ENCODE results near the gene BCAT1.

Gene BCAT1

DNA sequence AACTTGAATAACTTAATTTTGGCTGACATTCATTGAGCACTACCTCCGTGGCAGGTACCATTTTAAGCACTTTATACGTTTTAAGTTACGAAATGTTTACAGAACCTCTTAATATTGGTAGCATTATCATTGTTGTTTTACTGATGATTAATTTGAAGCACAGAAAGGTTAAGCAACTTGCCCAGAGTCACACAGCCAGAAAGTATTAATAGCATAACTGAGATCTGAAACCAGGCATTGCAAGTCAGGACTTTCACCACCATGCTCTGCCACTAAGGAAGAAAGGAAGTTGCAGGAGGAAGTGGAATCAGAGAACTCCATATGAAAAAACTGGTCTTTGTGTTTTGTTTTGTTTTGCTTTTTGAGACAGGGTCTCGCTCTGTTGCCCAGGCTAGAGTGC is 28.2 kb upstream of the BCAT1 start:
- Histone ChIP-seq H3K27ac (ENCODE audit: poor library complexity, severe bottlenecking) (no peak overlapping the region), H3K9me3 (ENCODE audit: severe bottlenecking) (no peaks in the 10 kb centered on the region), H3K27me3 (ENCODE audit: insufficient read depth, poor library complexity, severe bottlenecking) (no peaks in the 10 kb centered on the region), H3K36me3 (ENCODE audit: low read depth) (no peaks in the 10 kb centered on the region), H3K4me1 (ENCODE audit: insufficient read depth, poor library complexity, severe bottlenecking) (no peaks in the 10 kb centered on the region), H3K4me3 (ENCODE audit: severe bottlenecking) (no peak overlapping the region)
- TF ChIP-seq, protein P1, sequence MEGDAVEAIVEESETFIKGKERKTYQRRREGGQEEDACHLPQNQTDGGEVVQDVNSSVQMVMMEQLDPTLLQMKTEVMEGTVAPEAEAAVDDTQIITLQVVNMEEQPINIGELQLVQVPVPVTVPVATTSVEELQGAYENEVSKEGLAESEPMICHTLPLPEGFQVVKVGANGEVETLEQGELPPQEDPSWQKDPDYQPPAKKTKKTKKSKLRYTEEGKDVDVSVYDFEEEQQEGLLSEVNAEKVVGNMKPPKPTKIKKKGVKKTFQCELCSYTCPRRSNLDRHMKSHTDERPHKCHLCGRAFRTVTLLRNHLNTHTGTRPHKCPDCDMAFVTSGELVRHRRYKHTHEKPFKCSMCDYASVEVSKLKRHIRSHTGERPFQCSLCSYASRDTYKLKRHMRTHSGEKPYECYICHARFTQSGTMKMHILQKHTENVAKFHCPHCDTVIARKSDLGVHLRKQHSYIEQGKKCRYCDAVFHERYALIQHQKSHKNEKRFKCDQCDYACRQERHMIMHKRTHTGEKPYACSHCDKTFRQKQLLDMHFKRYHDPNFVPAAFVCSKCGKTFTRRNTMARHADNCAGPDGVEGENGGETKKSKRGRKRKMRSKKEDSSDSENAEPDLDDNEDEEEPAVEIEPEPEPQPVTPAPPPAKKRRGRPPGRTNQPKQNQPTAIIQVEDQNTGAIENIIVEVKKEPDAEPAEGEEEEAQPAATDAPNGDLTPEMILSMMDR (IDR thresholded peaks at IDR 0.05; ENCODE audit: poor library complexity, severe bottlenecking), result no peak
- DNase-seq (ENCODE audit: low spot score) (no peak), ATAC-seq (ENCODE audit: low read depth) (no peak)

DNA sequence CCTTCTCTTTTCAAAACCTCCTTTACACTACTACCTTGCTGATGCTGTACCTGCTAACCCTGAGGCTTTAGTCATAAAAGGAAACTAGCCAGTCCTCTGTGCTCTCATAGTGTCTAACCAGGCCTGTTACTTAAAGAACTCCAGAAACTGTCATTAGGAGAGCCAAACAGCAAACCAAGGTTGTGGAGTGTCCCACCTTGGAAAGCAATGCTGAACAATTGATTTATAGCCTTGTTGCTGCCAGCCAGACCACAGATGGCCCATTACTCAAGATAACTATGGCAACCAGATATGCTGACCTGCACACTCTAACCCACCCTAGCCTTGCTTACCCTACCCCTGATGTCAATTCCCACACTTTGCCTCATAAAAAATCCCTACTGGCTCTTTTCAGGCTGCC is 26.5 kb upstream of the BCAT1 start:
- no peak overlapping the region for H3K27ac ChIP-seq (ENCODE audit: poor library complexity, severe bottlenecking)
- no peaks in the 10 kb centered on the region for H3K27me3 ChIP-seq (ENCODE audit: insufficient read depth, poor library complexity, severe bottlenecking)
- no peaks in the 10 kb centered on the region for H3K9me3 ChIP-seq (ENCODE audit: severe bottlenecking)
- DNase-seq (ENCODE audit: low spot score), result no peak
- TF ChIP-seq, protein P1 (IDR thresholded peaks at IDR 0.05; ENCODE audit: poor library complexity, severe bottlenecking), result no peak
- no peaks in the 10 kb centered on the region for H3K4me1 ChIP-seq (ENCODE audit: insufficient read depth, poor library complexity, severe bottlenecking)
- no peak for ATAC-seq (ENCODE audit: low read depth)
- no peaks in the 10 kb centered on the region for H3K36me3 ChIP-seq (ENCODE audit: low read depth)
- H3K4me3 ChIP-seq (ENCODE audit: severe bottlenecking), result no peak overlapping the region

DNA sequence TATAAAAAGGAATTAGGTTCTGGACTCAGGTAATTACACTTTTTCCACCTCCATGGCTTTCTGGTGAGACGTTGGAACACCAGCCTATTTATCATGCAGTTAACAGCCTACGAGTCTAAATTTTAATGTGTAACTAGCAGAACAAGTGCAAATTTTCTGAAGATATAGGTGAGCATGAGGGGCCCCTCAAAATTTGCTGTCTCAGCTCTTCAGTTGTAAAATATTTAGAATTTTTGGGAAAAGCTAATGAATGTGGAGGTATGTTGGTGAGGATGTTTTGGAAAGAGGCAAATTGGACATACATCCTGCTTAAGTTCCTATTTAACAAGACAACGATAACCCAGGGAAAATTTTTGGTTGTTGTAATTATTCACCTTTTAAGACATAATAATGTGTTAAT is 25.3 kb upstream of the BCAT1 start:
- no peaks in the 10 kb centered on the region for H3K4me1 ChIP-seq (ENCODE audit: insufficient read depth, poor library complexity, severe bottlenecking)
- no peak for ATAC-seq (ENCODE audit: low read depth)
- TF ChIP-seq, protein P1 (IDR thresholded peaks at IDR 0.05; ENCODE audit: poor library complexity, severe bottlenecking), result no peak

DNA sequence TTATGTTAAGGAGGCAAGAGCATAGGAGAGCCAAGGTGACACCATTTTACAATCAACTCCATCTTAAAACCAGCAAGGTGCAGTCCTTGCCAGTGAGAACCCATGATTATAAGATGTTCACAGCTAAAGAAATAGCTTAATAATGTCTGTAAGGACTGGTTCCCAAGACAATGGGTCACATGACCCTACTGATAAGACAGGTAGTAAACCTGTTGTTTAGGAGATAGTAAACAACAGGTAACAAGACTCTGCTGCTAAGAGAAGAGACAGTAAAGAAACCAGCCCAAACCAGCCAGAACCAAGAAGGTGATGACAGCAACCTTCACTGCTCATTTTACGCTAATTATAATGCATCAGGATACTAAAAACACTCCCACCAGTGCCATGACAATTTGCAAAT is 23.2 kb upstream of the BCAT1 start:
- H3K36me3 ChIP-seq (ENCODE audit: low read depth), result no peaks in the 10 kb centered on the region
- H3K9me3 ChIP-seq (ENCODE audit: severe bottlenecking), result no peaks in the 10 kb centered on the region
- TF ChIP-seq, protein P1 (IDR thresholded peaks at IDR 0.05; ENCODE audit: poor library complexity, severe bottlenecking), result no peak
- H3K4me3 ChIP-seq (ENCODE audit: severe bottlenecking), result no peak overlapping the region
- no peak for ATAC-seq (ENCODE audit: low read depth)
- no peak overlapping the region for H3K27ac ChIP-seq (ENCODE audit: poor library complexity, severe bottlenecking)
- no peaks in the 10 kb centered on the region for H3K27me3 ChIP-seq (ENCODE audit: insufficient read depth, poor library complexity, severe bottlenecking)
- H3K4me1 ChIP-seq (ENCODE audit: insufficient read depth, poor library complexity, severe bottlenecking), result no peaks in the 10 kb centered on the region
- no peak for DNase-seq (ENCODE audit: low spot score)

More for the DNA sequence above, 25.3 kb upstream of the BCAT1 start:
- no peaks in the 10 kb centered on the region for H3K36me3 ChIP-seq (ENCODE audit: low read depth)
- no peaks in the 10 kb centered on the region for H3K27me3 ChIP-seq (ENCODE audit: insufficient read depth, poor library complexity, severe bottlenecking)
- no peak overlapping the region for H3K4me3 ChIP-seq (ENCODE audit: severe bottlenecking)
- H3K27ac ChIP-seq (ENCODE audit: poor library complexity, severe bottlenecking), result no peak overlapping the region
- no peak for DNase-seq (ENCODE audit: low spot score)
- no peaks in the 10 kb centered on the region for H3K9me3 ChIP-seq (ENCODE audit: severe bottlenecking)

DNA sequence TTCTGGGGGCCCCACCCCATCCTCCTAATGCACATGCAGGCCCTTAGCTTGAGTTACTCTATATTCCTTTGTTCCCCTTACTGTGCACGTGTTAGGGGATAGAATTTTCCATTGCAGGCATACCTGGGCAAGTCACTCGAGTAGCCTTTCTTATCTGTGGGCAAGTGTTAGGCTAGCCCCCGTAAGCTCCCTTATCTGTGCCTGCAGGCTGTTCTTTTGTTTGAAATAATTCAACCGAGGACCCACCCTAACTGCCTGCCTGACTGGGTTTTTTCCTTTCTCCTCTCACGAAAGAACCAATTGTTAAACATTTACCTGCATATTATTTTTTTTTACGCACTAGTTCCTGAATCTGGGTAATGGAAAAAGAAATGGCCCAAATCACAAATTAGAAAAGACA is 21.3 kb upstream of the BCAT1 start:
- H3K27ac ChIP-seq (ENCODE audit: poor library complexity, severe bottlenecking), result no peak overlapping the region
- no peaks in the 10 kb centered on the region for H3K9me3 ChIP-seq (ENCODE audit: severe bottlenecking)
- H3K27me3 ChIP-seq (ENCODE audit: insufficient read depth, poor library complexity, severe bottlenecking), result no peaks in the 10 kb centered on the region
- no peak for ATAC-seq (ENCODE audit: low read depth)
- DNase-seq (ENCODE audit: low spot score), result no peak
- H3K4me3 ChIP-seq (ENCODE audit: severe bottlenecking), result no peak overlapping the region
- no peaks in the 10 kb centered on the region for H3K4me1 ChIP-seq (ENCODE audit: insufficient read depth, poor library complexity, severe bottlenecking)
- TF ChIP-seq, protein P1 (IDR thresholded peaks at IDR 0.05; ENCODE audit: poor library complexity, severe bottlenecking), result no peak
- H3K36me3 ChIP-seq (ENCODE audit: low read depth), result no peaks in the 10 kb centered on the region

Measured in RWPE2 (cell line).